IMR-90 (cell line): ENCODE data around the gene MZT2A. TPM values are rescaled to one million over a fixed set of nuclear protein-coding genes. Genes with fewer than 3 reads are reported as not detected.
"Not testable (repeated sequence)": the region's sequence is repeated elsewhere in the genome, so short reads cannot be mapped to it uniquely, and the experiment has no call there.

Experiments
- ATAC-seq: fragments of 200-7000 bp; cut with Tn5 transposase; 2 replicates; pipeline ENCODE4 v1.9.1; 2020; ENCODE audit warnings: low read depth, mild to moderate bottlenecking, moderate library complexity
- BruUV-seq: library from RNA; stranded (reverse); fragments of 400-500 nt; replicated peaks from 2 replicates; lab custom pipeline; 2021; lab: Mats Ljungman, UMichigan
- CTCF ChIA-PET: fragments of 300-600 bp; formaldehyde crosslinking; extraction: SDS; loops from one replicate; lab custom pipeline; 2021; ENCODE audit warnings: antibody characterized with exemption; lab: Yijun Ruan, JAX
- POLR2A ChIA-PET: fragments of 300-600 bp; sonication (Branson Sonifier 250); formaldehyde crosslinking; loops from one replicate; lab custom pipeline; 2022; ENCODE audit warnings: antibody characterized with exemption; ENCODE audit not compliant: unreplicated experiment; lab: Charles Lee
- DNase-seq: peaks from one replicate; pipeline ENCODE4 v3.0.0; 2013
- H2AFZ ChIP-seq: replicated peaks from 2 replicates; pipeline ENCODE3; 2013; ENCODE audit warnings: low read length, mild to moderate bottlenecking; ENCODE audit not compliant: poor library complexity
- H2AK5ac ChIP-seq: 2 replicates; pipeline ENCODE4 v1.6.1; 2013; ENCODE audit warnings: low read depth, low read length, inconsistent platforms
- H2AK9ac ChIP-seq: replicated peaks from 2 replicates; pipeline ENCODE3; 2013; ENCODE audit warnings: mild to moderate bottlenecking, low read depth, low read length, moderate library complexity; ENCODE audit not compliant: poor library complexity
- H2BK120ac ChIP-seq: 2 replicates; pipeline ENCODE4 v1.6.1; 2013; ENCODE audit warnings: low read depth, low read length, inconsistent platforms
- H2BK15ac ChIP-seq: 3 replicates; pipeline ENCODE4 v1.6.1; 2013; ENCODE audit warnings: low read depth, low read length, inconsistent platforms
- H2BK20ac ChIP-seq: 2 replicates; pipeline ENCODE4 v1.6.1; 2013; ENCODE audit warnings: low read depth, mild to moderate bottlenecking, inconsistent platforms, low read length, moderate library complexity
- H2BK5ac ChIP-seq: 2 replicates; pipeline ENCODE4 v1.6.1; 2013; ENCODE audit warnings: mild to moderate bottlenecking, low read depth, low read length, inconsistent platforms; ENCODE audit not compliant: poor library complexity, severe bottlenecking
- H3K14ac ChIP-seq: replicated peaks from 2 replicates; pipeline ENCODE4 v1.6.1; 2013; ENCODE audit warnings: low read depth, low read length, inconsistent platforms
- H3K18ac ChIP-seq: 2 replicates; pipeline ENCODE4 v1.6.1; 2013; ENCODE audit warnings: low read depth, low read length, control low read depth
- H3K23ac ChIP-seq: 2 replicates; pipeline ENCODE4 v1.6.1; 2013; ENCODE audit warnings: low read depth, low read length, inconsistent platforms
- H3K27ac ChIP-seq: 2 replicates; pipeline ENCODE4 v1.5.1; 2013; ENCODE audit warnings: mild to moderate bottlenecking, control low read depth, low read length; ENCODE audit not compliant: insufficient read depth
- H3K27me3 ChIP-seq: 2 replicates; pipeline ENCODE4 v1.6.1; 2013; ENCODE audit warnings: low read length; ENCODE audit not compliant: control insufficient read depth, insufficient read depth
- H3K36me3 ChIP-seq: 2 replicates; pipeline ENCODE4 v1.6.1; 2013; ENCODE audit warnings: low read length, mixed read lengths; ENCODE audit not compliant: control insufficient read depth, insufficient read depth
- H3K4ac ChIP-seq: 2 replicates; pipeline ENCODE4 v1.6.1; 2013; ENCODE audit warnings: low read depth, low read length, inconsistent platforms
- H3K4me1 ChIP-seq: 2 replicates; pipeline ENCODE4 v1.6.1; 2013; ENCODE audit warnings: low read length, mixed read lengths; ENCODE audit not compliant: control insufficient read depth, insufficient read depth
- H3K4me2 ChIP-seq: 2 replicates; pipeline ENCODE4 v1.6.1; 2013; ENCODE audit warnings: low read depth, mild to moderate bottlenecking, control low read depth, low read length, moderate library complexity
- H3K4me3 ChIP-seq: 2 replicates; pipeline ENCODE4 v1.5.1; 2013; ENCODE audit warnings: low read depth, mild to moderate bottlenecking, control low read depth, low read length, moderate library complexity; ENCODE audit not compliant: insufficient read depth
- H3K56ac ChIP-seq: 2 replicates; pipeline ENCODE4 v1.6.1; 2013; ENCODE audit warnings: low read length, inconsistent platforms; ENCODE audit not compliant: insufficient read depth; ENCODE audit errors: extremely low read depth
- H3K79me1 ChIP-seq, 2 experiments: 2 replicates each; pipeline ENCODE4 v1.6.1; 2013; ENCODE audit warnings: low read length in 2 of 2, inconsistent platforms in 1 of 2, low read depth in 1 of 2
- H3K9ac ChIP-seq: 2 replicates; pipeline ENCODE4 v1.6.1; 2013; ENCODE audit warnings: low read depth, low read length, control low read depth
- H3K9me1 ChIP-seq: 2 replicates; pipeline ENCODE4 v1.6.1; 2013; ENCODE audit warnings: low read length, inconsistent platforms; ENCODE audit not compliant: insufficient read depth
- H3K9me3 ChIP-seq: 2 replicates; pipeline ENCODE4 v1.6.1; 2013; ENCODE audit warnings: low read length; ENCODE audit not compliant: control insufficient read depth, insufficient read depth
- H4K20me1 ChIP-seq: 2 replicates; pipeline ENCODE4 v1.6.1; 2013; ENCODE audit warnings: low read length, inconsistent platforms; ENCODE audit not compliant: insufficient read depth
- H4K5ac ChIP-seq: 2 replicates; pipeline ENCODE4 v1.6.1; 2013; ENCODE audit warnings: mild to moderate bottlenecking, low read depth, low read length, control low read depth
- H4K8ac ChIP-seq, 2 experiments: 2 replicates each; pipeline ENCODE4 v1.6.1; 2013; ENCODE audit warnings: low read depth in 2 of 2, low read length in 2 of 2, control low read depth in 1 of 2, inconsistent platforms in 1 of 2
- H4K91ac ChIP-seq: 2 replicates; pipeline ENCODE4 v1.6.1; 2013; ENCODE audit warnings: low read depth, low read length, inconsistent platforms; ENCODE audit not compliant: insufficient read depth
- WGBS, 2 experiments: methylation state at CpG; one replicate each; pipeline versions ENCODE4 v1.1.5 to v1.1.7; 2013; ENCODE audit warnings: missing lambda C conversion rate in 2 of 2; ENCODE audit not compliant: insufficient read length in 1 of 2; ENCODE audit errors: extremely low coverage in 2 of 2; 5-methylcytosine and 5-hydroxymethylcytosine counted together
- dilution Hi-C: fragments of 300-500 bp; cut with HindIII; formaldehyde crosslinking; loops from one replicate; pipeline ENCODE4 v1.14.3; 2018; ENCODE audit warnings: low sequenced_read_pairs; ENCODE audit not compliant: unreplicated experiment
- in situ Hi-C: fragments of 300-500 bp; cut with MboI; formaldehyde crosslinking; loops from 3 replicates; pipeline ENCODE4 v1.14.3; 2019; ENCODE audit warnings: low sequenced_read_pairs, inconsistent platforms, mixed read lengths
- intact Hi-C: fragments of 100-400 bp; cut with micrococcal nuclease; formaldehyde crosslinking; loops from 2 replicates; pipeline ENCODE4 v1.10.0; 2022
- polyA plus RNA-seq, 3 experiments: library from polyadenylated mRNA; depleted of rRNA; stranded (reverse); fragments of >200 nt; gene quantifications; 2 replicates each; pipeline ENCODE4 v1.2.3, GENCODE V29; 2012; ENCODE audit warnings: low replicate concordance in 1 of 3
- total RNA-seq: library from RNA; depleted of rRNA; stranded (reverse); fragments of >200 nt; gene quantifications from 2 replicates; pipeline ENCODE4 v1.2.3, GENCODE V29; 2012

Gene MZT2A
- total and polyA plus RNA-seq, 2 of the 4 experiments (the other 2 are of a cell fraction), result 23.1 to 82.3 TPM

GRCh38 chr2:131484906-131485460 is 7.2 kb downstream of the MZT2A start:
- H3K4ac ChIP-seq, H3K56ac ChIP-seq, H3K18ac ChIP-seq, H3K9ac ChIP-seq, H4K20me1 ChIP-seq, H2AK5ac ChIP-seq, DNase-seq, H2BK15ac ChIP-seq, H3K4me3 ChIP-seq, POLR2A ChIA-PET, H2AK9ac ChIP-seq, H2AFZ ChIP-seq, H3K4me1 ChIP-seq, CTCF ChIA-PET, ATAC-seq, in situ Hi-C loops, H2BK20ac ChIP-seq, H3K14ac ChIP-seq, H3K27me3 ChIP-seq, H4K5ac ChIP-seq, H3K27ac ChIP-seq, H3K9me3 ChIP-seq, H2BK5ac ChIP-seq, H4K91ac ChIP-seq, BruUV-seq, dilution Hi-C loops, H3K9me1 ChIP-seq, H2BK120ac ChIP-seq, H3K36me3 ChIP-seq, H3K23ac ChIP-seq, H4K8ac ChIP-seq, intact Hi-C loops, H3K4me2 ChIP-seq: not testable (repeated sequence)
- H3K79me1 ChIP-seq, result peaks cover 0 to 13% of the 10 kb centered on the region in 2 experiments; a peak in 1 of 4 replicates
- 81% methylated on average over 2 of the region's 11 CpGs; no CpG with 5 or more reads in 1 of the 2 experiments for WGBS, 2 experiments

DNA sequence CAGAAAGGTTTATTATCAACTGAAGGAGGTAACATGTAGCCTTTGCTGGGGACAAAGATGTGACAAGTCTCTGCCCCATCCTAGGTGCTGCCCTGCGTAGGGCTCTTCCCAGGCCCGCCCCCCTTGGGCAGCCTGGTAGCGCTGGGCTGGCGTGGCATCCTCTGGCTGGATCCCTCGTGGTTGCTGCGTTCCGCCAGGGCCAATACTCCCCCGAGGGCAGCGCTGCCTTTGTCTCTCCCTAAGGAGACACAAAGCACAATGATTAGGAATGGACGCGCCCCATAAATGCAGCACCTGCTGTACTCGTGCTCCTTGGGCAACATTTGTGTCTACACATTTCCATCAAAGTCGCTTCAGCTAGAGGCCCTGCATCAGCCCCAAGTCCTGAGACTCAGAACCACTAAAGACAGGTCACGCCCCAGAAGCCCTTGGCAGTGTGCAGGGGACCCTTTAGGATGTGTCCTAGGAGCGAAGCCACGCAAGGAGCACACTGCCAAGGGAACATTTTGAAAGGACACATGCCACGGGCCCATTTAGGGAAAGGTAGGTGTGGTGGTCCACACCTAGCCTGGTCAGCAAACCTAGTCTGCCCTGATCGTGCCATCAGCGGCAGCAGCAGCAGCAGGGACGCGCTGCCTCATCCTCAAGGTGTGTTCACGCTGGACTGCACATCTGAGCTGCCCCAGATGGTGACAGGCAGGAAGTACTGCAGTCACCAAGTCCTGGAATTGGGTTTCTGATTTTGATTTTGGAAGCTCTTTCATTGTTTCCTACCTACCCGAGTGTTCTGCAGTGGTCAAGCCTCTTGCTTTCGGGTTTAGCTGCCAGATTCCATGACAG is 8.0 kb downstream of the MZT2A start:
- H4K20me1 ChIP-seq, H2BK5ac ChIP-seq, H3K56ac ChIP-seq, ATAC-seq, H3K4me1 ChIP-seq, H3K9me3 ChIP-seq, CTCF ChIA-PET, H2AFZ ChIP-seq, H3K27ac ChIP-seq, H4K91ac ChIP-seq, H3K4ac ChIP-seq, DNase-seq, H2AK9ac ChIP-seq, H2BK20ac ChIP-seq, H3K9me1 ChIP-seq, H3K4me3 ChIP-seq, in situ Hi-C loops, H4K8ac ChIP-seq, H2BK15ac ChIP-seq, H3K79me1 ChIP-seq, H4K5ac ChIP-seq, H3K27me3 ChIP-seq, H3K14ac ChIP-seq, POLR2A ChIA-PET, H3K9ac ChIP-seq, H3K23ac ChIP-seq, H3K36me3 ChIP-seq, H3K18ac ChIP-seq, H3K4me2 ChIP-seq, BruUV-seq, dilution Hi-C loops, H2BK120ac ChIP-seq, H2AK5ac ChIP-seq, intact Hi-C loops: not testable (repeated sequence)
- WGBS, 2 experiments, result 92% methylated on average over 6 of the region's 24 CpGs; no CpG with 5 or more reads in 1 of the 2 experiments
